T follicular helper cell (primary cell): ENCODE data around the gene FRYL.
A peak's percentile ranks its signal among the peaks of the same experiment; 100 is the strongest.

Source experiments
- DNase-seq: peaks from one replicate; pipeline ENCODE4 v3.0.0-alpha.2; 2020; ENCODE audit warnings: low read depth

Gene FRYL

GRCh38 chr4:48604527-48604926, 175.6 kb downstream of the FRYL start:
- no peak for DNase-seq

DNA sequence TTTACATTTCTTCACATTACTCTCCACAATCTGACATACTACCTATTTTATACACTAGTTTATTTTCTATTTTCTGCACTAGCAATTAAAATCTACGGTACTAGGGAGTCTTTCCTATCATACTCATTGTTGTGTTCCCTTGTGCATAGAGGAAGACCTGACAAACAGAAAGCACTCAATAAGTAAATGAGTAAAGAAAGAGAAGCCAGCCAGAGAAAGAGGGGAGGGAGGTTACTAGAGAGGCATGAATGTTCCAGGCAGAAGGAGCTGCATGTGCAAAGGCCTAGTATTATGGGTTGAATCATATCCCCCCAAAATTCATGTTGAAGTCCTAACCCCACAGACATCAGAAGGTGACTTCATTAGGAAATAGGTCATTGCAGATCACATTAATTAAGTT, 176.0 kb downstream of the FRYL start:
- DNase-seq, result no peak

DNA sequence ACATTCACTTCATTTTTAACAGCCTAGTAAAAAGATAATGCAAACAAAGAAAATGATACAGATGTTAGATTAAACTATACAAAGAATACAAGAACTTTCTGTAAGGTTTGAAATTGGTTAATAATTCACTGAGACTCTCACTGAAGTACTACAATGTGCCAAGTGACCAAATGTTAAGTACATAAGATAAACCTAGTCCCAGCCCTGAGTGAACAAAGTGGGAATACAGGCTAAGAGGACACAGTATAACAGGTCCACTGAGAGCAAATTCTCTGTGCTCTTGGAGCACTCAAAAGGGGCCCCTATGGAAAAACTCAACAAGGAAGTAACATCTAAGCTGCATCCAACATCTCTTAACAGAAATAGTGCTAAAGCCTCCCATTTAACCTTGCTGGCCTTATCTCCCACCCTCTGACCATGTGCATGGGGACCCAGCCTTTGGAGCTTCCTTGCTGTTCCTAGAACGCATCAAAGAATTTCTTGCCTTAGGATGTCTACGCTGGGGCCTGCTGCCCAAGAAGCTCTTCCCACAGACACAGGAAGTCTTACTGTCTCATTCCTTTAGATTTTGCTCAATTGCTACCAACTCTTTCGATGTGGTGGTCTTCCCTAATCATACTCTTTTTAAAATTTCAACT, 176.6 kb downstream of the FRYL start:
- no peak for DNase-seq

DNA sequence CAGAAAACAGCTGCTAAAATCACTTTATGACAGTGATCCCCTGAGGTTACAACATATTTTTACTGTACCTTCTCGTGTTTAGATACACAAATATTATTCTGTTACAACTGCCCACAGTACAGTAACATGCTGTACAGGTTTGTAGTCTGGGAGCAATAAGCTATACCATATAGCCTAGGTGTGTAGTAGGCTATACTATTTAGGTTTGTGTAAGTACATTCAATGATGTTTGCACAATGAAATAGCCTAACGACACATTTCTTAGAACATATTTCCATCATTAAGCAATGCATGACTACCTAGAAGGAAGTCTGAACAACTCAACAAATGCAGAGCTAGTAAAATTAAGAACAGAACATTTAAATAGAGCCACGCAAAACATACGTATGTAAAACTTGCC, 177.3 kb downstream of the FRYL start:
- no peak for DNase-seq

GRCh38 chr4:48602222-48602621, 177.9 kb downstream of the FRYL start:
- no peak for DNase-seq

DNA sequence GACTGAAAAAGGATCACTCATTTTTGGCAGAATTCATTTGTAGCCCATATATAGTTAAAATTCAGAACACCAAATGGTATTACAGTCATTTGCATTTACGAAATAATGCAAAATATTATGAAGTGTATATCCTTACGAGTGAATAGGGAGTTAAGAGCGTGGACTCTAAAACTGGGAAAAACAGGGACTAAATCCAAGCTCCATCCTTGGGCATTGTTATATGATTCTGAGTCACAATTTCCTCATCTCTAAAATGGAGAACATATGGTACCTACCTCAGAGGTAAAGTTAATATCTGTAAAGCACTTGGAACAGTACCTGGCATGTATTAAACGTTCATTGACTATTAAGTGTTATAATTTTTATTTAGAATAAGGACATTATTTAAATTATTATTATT, 183.7 kb downstream of the FRYL start:
- DNase-seq, result no peak

GRCh38 chr4:48594180-48594579, 185.9 kb downstream of the FRYL start:
- no peak for DNase-seq

DNA sequence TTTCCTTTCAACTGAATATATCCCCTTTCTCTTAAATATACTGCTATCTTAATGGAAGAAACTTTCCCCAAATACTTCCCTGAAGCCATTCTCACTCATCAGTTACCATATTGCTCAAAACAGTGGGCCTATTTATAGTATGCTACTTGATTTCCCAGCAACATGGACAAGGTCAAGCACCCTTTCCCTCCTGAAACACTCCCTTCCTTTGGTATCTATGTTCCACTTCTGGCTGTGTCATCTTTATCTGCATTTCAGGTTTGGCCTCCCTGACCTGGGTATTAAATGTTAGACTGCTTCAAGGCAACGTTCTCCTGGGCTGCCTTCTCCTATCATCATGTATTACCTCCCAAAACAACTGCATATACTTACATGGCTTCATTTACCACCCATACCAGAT, 188.7 kb downstream of the FRYL start:
- no peak for DNase-seq

GRCh38 chr4:48590884-48591283, 189.2 kb downstream of the FRYL start:
- DNase-seq, result no peak

DNA sequence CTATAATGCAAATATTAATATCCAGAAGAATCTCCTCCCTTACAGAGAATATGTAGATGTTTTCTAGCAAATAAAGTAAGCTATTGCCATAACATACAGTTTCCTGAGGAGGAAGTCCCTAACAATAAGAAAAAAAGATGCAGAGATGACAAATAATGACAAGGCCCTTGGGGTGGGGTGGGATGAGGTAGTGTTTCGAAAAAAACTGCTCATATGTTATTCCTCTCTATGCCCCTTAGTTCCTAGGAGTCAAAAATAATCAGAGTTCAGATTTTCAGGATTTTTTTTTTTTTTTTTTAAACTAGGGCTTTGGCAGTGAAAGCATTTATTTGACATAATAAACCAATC, 191.0 kb downstream of the FRYL start:
- no peak for DNase-seq

GRCh38 chr4:48588230-48589097, 191.6 kb downstream of the FRYL start:
- no peak for DNase-seq

DNA sequence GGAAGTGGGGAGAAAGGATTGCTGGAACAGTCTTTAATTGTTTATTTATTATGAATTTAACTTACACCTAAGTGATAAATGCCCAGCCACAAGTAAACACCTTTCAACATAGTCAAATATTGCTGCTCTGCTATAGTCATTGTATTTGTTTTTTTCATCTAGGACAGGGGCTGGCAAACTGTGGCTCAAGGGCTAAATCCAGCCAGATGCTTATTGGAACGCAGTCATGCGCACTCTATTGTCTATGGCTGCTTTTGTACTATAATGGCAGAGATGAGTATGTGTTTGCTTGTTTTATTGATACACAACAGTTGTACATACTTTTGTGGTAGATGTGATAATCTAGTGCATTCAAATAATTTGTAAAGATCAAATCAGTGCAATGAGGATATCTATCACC, 194.7 kb downstream of the FRYL start:
- no peak for DNase-seq

DNA sequence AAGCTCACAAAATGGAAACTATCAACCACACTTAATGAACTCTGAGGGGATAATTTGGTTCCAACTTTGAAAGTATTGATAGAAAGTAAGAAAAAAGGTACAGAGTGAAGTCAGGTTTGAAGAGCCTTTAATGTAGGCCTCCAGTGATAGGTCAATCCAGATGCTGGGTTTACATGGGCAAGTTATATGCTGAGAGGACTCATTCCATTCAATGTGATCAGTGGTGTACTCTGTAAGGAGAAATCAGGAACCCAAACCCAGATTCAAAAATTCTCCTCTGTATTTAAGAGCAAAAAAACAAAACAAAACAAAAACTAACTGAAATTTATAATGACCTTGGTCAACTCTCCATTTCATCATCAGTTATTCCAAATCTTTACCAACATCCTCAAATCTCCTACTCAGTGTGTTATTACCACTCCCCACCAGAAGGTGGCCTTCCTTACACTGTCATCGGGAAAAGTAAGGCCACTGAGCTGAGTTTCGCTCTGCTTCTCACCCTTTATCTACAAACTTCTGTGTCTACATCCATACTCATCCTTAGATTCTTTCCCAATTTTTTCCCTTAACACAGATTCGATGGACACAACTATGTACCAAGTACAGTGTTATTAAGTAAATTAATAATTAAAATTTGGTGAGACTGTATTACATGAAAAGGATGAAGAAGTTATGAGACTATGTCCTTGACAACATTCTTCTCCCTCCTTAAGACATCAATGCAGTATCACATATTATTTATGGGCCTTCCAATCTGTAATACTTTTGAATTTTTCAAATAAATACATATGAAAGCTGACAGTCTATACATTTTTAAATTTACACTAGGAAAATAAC, 201.7 kb downstream of the FRYL start:
- DNase-seq, result peak; percentile 43

DNA sequence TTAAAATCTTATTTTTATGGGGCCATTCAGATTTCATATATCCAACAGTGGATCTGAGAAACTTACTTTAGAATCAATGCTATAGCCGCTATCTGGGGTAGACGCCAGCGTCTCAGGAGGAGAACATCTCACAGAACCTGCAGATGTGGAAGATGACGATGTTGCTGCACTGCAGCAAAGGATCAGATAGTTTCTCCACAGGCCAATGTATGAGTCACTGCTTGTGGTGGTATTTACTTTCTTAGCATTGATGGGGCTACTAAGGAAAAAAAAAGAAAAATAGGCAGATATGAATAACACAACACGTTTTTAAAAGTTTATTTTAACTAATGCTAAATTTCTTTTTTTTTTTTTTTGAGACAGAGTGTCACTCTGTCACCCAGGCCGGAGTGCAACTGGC, 204.1 kb downstream of the FRYL start:
- no peak for DNase-seq

- DNase-seq, result no peak
Measured at GRCh38 chr4:48571471-48571870, 208.6 kb downstream of the FRYL start.

- no peak for DNase-seq
Measured at GRCh38 chr4:48570646-48571220, 209.3 kb downstream of the FRYL start.

DNA sequence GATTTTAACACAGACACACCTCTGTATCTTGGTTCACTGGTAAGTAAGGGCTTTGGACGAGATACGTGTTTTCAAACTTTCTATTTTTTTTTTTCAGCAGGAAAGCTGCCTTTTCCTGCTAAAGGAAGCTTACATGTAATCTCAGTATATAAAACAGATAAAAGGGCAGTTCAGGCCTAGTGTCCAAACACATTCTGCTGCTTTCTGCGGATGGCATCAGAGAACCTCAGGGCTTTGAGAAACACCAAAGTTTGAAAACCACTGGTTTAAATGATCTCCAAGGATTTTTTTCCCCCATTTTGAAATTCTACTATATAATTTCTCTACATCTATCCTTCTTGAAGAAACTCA, 214.1 kb downstream of the FRYL start:
- no peak for DNase-seq

DNA sequence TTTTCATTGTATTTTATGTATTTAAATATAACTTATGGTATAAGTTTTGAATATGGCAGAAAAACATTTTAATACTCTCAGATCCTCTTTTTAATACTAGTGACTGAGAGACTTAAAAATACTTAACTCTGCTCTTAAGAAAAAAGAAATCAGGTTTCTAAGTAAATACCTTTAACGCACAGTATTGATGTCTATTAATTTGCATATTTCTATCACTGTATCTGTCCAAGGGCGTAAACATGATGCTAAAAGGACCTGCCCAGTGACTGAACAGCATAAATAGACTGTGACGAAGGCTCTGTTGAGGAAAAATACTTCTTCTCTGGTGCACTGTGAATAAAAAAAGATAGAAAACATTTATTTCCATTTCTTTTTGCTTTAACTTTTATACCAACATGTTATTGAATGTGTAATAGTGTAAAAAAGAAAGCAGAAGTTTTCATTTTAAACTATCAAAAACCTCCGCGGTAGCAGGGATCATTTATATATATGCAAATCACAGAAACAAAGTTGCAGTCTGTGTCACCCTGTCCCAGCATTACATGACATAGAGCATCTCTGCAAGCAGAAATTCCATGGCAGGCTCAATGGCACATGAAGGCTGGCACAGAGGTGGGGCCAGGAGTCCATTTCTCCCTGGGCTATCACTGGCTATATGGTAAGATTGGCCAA, 214.6 kb downstream of the FRYL start:
- DNase-seq, result no peak

GRCh38 chr4:48564151-48564550, 215.9 kb downstream of the FRYL start:
- no peak for DNase-seq

GRCh38 chr4:48558819-48559218, 221.3 kb downstream of the FRYL start:
- DNase-seq, result no peak

DNA sequence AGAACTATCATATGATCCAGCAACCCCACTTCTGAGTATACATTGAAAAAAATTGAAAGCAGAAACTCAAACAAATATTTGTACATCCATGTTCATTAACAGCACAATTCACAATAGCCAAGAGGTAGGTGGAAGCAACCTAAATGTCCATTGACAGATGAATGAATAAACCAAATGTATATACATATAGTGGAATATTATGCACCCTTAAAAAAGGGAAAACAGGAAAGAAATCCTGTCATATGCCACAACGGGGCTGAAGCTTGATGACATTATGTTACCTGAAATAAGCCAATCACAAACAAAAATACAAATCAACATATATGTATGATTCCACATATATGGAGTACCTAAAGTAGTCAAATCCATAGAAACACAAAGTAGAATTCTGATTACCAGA, 222.1 kb downstream of the FRYL start:
- no peak for DNase-seq

DNA sequence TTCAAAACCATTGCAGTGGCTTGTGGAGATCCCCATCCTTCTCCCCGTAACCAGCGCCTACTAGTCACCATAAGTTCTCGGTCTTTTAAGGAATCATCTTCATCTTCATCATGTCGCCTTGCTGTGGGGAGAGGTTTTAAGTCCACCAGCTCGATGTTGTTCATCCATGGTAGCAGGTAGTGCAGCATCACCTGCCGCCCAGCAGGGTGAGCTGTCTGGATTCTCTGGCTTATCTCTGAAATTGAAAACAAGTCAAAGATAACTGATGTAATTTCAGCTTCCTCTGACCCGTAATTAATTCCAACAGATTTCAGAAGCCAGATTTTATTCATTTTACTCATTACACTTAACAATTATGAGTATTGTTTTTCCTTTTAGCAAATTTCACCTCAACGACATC, 222.6 kb downstream of the FRYL start:
- no peak for DNase-seq
